ENCODE results near the gene LARGE2. TPM values are rescaled to one million over a fixed set of nuclear protein-coding genes. Genes with fewer than 3 reads are reported as not detected.

Gene LARGE2
- total RNA-seq, 1 donor from 2014 or later, result not detected

GRCh38 chr11:45939836-45940235 is 17.4 kb downstream of the LARGE2 start:
- Histone ChIP-seq H3K4me1 (no peaks in the 10 kb centered on the region), H3K4me3 (no peak overlapping the region), H3K36me3 (peaks cover 81% of the 10 kb centered on the region), H3K27me3 (ENCODE audit: low read depth) (no peaks in the 10 kb centered on the region), H3K9me3 (replicated peaks) (no peaks in the 10 kb centered on the region), H3K27ac (replicated peaks) (no peak overlapping the region)
- intact Hi-C loops (cut with micrococcal nuclease), result no loop called here
- no peak for DNase-seq
- TF ChIP-seq, protein P1, sequence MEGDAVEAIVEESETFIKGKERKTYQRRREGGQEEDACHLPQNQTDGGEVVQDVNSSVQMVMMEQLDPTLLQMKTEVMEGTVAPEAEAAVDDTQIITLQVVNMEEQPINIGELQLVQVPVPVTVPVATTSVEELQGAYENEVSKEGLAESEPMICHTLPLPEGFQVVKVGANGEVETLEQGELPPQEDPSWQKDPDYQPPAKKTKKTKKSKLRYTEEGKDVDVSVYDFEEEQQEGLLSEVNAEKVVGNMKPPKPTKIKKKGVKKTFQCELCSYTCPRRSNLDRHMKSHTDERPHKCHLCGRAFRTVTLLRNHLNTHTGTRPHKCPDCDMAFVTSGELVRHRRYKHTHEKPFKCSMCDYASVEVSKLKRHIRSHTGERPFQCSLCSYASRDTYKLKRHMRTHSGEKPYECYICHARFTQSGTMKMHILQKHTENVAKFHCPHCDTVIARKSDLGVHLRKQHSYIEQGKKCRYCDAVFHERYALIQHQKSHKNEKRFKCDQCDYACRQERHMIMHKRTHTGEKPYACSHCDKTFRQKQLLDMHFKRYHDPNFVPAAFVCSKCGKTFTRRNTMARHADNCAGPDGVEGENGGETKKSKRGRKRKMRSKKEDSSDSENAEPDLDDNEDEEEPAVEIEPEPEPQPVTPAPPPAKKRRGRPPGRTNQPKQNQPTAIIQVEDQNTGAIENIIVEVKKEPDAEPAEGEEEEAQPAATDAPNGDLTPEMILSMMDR (IDR thresholded peaks at IDR 0.05; ENCODE audit: borderline replicate concordance), result no peak

DNA sequence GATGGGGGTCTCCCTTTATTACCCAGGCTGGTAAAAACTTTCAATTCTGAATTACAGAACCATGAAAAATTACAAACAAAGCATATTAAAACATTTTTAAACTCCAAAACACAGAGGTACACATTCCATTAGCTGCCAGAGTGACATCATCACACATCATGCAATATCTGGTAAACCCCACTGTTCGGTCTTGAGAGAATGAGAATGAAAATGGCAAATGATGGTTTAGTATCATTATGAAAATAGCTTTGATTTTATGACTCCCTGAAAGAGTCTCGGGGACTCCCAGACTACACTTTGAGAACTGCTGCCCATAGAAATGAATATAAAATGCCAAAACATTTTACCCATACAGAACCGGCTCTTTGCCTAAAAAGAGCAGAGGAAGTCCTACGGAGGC is 18.8 kb downstream of the LARGE2 start:
- H3K9me3 ChIP-seq (replicated peaks), result no peaks in the 10 kb centered on the region
- DNase-seq, result no peak
- intact Hi-C loops (cut with micrococcal nuclease), result no loop called here
- H3K4me3 ChIP-seq, result no peak overlapping the region
- H3K36me3 ChIP-seq, result peaks cover 81% of the 10 kb centered on the region
- peaks cover 13% of the 10 kb centered on the region for H3K4me1 ChIP-seq
- H3K27ac ChIP-seq (replicated peaks), result no peak overlapping the region
- H3K27me3 ChIP-seq (ENCODE audit: low read depth), result no peaks in the 10 kb centered on the region
- TF ChIP-seq, protein P1 (IDR thresholded peaks at IDR 0.05; ENCODE audit: borderline replicate concordance), result no peak

- Histone ChIP-seq H3K36me3 (peaks cover 81% of the 10 kb centered on the region), H3K4me1 (peaks cover 13% of the 10 kb centered on the region), H3K4me3 (no peak overlapping the region), H3K27me3 (ENCODE audit: low read depth) (no peaks in the 10 kb centered on the region), H3K27ac (replicated peaks) (no peak overlapping the region), H3K9me3 (replicated peaks) (no peaks in the 10 kb centered on the region)
- intact Hi-C loops (cut with micrococcal nuclease), result no loop called here
- TF ChIP-seq, protein P1 (IDR thresholded peaks at IDR 0.05; ENCODE audit: borderline replicate concordance), result no peak
- no peak for DNase-seq
These were observed 19.9 kb downstream of the LARGE2 start for GRCh38 chr11:45942381-45942780.

- Histone ChIP-seq H3K9me3 (replicated peaks) (no peaks in the 10 kb centered on the region), H3K27ac (replicated peaks) (no peak overlapping the region), H3K27me3 (ENCODE audit: low read depth) (no peaks in the 10 kb centered on the region), H3K4me1 (peaks cover 22% of the 10 kb centered on the region), H3K4me3 (no peak overlapping the region), H3K36me3 (peaks cover 93% of the 10 kb centered on the region)
- DNase-seq, result no peak
- intact Hi-C loops (cut with micrococcal nuclease), result no loop called here
- TF ChIP-seq, protein P1 (IDR thresholded peaks at IDR 0.05; ENCODE audit: borderline replicate concordance), result no peak
These were observed 23.0 kb downstream of the LARGE2 start for GRCh38 chr11:45945397-45945999.

GRCh38 chr11:45947885-45948284 is 25.4 kb downstream of the LARGE2 start:
- peaks cover 92% of the 10 kb centered on the region for H3K36me3 ChIP-seq
- H3K4me3 ChIP-seq, result no peak overlapping the region
- H3K9me3 ChIP-seq (replicated peaks), result no peaks in the 10 kb centered on the region
- no peak for DNase-seq
- no peak overlapping the region for H3K27ac ChIP-seq (replicated peaks)
- TF ChIP-seq, protein P1 (IDR thresholded peaks at IDR 0.05; ENCODE audit: borderline replicate concordance), result no peak
- intact Hi-C loops (cut with micrococcal nuclease), result no loop called here
- peaks cover 22% of the 10 kb centered on the region for H3K4me1 ChIP-seq
- H3K27me3 ChIP-seq (ENCODE audit: low read depth), result no peaks in the 10 kb centered on the region

Measured in left ventricle myocardium inferior (tissue), 1 donor.